GM15510 (cell line): ENCODE results near the gene MYO5B.

ENCODE experiments used
- POLR2A ChIP-seq: IDR thresholded peaks from 3 replicates; pipeline ENCODE4 v1.6.1; 2011; ENCODE audit warnings: borderline replicate concordance; ENCODE audit not compliant: insufficient read length; ENCODE audit errors: extremely low read depth

The MYO5B gene

DNA sequence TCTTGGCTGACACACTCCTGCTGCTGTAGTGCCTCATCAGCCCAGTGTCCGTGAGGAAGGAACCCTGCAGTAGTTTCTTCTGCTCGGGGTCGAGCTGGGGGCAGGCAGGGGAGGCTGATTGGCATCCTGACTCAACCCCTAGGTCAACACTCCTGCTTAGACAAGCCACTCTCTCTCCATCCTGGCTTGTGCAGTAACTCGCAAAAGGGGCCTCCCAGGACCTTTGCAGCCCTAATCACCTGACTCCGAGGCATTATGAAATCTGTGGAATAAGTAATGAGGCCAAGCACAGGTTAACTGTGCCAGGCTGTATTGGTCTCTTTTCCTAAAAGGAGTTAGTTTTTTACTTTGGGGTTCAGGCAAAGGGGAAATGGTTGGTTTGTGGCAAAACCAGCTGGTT is 289.2 kb downstream of the MYO5B start:
- TF ChIP-seq POLR2A, result no peak

DNA sequence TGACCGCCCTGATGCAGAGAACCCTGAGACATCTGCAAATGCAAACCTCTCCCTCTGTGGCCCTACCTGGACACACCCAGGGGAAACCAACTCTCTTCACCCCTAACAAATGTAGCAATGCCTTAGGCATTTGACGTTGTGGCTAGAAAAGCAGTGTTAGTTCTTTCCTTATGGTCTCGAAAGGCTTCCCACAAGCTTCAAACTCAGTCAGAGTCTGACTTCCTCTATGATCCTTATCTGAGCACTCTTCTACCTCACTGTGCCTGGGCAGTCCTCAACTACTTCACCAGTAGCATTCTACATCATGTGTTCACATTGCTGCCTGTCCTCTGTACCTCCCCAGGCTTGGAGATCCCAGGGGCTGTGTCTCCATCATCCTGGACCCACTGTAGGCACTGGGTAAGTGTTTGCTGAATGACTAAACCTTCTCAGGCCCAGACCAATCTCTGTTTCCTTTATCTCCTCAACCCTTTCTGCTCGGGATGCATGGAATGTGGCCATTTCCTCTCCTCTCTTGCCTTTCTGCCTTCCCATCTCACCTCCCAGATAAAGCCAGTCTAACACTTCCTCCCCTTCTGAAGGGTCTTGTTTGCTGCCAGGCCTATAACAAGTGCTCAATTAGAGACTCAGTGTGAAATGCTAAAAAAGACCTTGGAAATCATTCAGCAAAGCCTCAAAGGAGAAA is 289.9 kb downstream of the MYO5B start:
- TF ChIP-seq POLR2A, result no peak

DNA sequence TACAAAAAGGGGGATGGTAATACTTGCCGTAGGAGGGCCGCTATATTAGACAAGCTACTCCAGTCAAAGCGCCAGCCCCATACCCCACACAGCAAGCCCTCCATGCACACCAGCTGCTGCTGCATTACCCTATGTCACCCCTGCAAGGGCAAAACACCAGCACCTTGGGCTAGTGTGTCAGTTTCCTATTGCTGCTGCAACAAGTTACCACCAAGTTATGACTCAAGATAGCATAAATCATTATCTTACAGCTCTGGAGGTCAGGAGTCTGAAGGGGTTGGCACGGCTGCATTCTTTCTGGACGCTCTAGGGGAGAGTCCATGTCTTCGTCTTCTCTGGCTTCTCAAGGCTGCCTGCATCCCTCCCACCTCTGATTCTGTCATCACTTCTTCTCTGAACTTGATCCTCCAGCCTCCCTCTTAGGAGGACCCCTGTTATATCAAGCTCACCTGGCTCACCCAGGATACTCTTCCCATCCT is 293.0 kb downstream of the MYO5B start:
- no peak for TF ChIP-seq POLR2A

DNA sequence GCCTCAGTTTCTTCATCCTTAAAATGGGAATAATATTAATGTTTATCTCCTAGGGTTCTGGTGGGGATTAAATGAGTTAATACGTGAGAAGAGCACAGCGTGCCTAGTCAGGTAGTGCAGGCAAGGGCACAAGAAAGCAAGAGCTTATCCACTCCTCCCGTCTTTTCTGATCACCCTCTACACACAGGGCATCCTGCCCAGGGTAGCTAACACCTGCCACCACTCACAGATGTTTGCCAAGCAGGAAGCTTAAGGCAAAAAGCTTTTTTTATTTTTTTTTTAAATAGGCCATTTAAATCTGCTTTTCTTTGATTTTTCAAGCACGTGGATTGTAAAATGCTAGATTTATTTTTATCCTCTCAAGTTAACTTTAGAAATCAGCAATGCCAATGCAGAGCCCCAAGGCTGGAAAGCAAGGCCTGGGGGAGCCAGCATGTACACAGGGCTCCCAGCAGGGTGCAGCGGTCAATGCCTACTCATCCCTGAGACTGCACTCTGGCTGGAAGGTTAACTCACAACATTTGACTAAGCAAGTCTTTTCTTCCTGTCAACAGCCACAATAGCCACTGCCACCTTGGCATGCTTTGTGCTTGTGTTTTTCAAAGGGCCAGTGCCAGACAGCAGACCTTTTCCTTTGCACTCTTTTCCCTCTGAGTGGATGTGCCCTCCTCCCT is 295.2 kb downstream of the MYO5B start:
- no peak for TF ChIP-seq POLR2A

DNA sequence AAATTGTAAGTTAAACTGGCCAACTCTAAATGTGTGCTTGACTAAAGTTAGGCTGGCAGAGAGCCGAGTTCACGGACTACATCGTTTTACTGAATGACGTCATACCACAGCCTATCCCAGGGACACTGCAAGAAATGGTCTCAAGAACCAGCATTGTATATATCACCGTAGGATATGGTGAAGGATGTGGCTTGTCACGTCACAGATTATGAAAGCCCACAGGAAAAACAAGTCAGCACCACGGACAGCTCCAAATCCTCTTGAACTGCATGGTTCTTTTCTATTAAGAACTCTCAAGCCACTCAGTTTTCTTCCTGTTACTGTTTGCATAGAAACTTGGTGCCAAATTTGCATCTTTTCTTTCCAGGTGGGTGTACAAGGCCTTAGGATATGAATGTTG is 296.5 kb downstream of the MYO5B start:
- no peak for TF ChIP-seq POLR2A

DNA sequence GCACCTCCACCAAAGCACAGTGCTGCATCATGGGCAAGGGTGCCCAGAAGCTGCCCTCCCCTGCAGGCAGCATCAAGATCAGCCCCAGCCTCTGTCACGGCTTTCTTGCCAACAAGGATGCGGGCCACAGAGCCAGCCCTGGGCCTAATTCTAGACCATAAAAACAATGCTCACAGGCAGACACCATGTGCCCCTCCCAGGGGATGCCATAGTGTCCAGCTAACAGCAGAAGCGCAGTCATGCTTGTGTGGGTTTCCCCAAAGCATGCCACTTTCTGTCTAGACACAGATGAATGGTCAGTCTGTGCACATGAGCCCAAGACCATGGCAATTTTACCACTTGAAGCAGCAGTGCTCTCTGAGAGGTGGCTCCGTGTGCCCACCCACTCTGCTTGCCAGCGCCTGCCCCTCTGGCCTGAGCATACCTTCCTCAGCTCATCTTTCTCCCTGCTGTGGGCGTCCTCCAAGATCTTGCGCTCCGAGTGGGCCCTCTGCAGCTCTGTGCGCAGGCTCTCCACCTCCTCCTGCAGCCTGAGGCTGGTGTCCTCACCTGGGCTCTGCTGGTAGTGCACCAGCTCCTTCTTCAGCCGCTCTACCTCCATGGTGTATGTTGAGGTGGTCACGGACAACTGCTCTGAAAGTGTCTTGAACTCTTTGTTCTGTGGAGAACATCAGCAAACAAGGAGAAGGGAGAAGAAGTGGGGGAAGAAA is 300.3 kb downstream of the MYO5B start:
- TF ChIP-seq POLR2A, result no peak

DNA sequence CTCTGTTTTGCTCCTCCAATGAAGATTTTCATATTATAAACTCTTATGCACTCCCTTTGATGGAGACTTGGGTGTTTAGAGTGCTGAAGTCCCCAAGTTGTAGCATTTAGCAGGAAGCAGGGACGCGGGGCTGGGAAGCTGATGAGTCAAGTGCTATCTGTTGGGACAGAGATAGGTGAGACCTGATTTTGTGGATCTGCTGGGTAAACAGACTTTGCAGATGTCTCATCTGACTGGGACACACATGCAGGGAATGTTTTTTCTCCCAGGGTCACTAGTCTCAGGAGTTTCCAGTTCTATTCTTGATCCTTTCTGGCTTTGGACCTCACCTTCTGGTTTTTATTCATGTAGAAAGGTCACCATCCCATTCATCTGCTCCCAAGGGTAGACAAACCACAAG is 301.9 kb downstream of the MYO5B start:
- no peak for TF ChIP-seq POLR2A

DNA sequence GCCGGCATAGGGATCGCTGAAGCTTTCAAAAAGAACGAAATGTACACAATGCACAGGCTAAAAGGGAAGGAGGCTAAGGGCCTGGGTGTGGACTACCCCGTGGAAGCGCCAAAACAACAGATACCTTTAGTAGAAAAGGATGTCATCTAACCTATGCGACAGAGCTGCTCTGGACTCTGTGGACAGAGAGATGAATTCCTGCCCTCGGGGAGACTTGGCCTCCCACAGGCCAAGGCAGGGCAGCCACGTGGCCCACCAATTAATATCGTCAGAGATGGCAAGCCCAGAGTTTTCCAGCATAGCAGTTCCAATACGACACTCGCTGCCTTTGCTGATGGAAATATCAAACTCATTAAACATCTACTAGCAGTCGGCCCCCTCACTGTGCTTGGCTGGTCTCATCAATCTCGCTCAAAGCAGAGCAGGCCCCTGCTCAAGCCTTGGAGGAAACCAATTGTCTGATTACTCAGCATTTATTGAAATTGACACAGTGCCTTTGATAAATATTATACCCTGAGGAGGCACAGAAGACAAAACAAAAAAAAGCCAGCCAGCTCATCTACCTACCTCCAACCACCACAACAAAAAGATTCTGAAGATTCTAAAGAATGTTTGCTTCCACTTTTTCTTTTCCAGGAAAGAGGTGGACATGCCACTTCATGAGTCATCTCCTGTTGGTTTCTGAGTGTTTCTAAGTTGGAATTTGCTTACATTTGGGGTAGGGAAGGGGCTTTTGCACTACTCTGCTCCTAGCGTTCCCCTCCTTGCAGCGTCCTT is 302.6 kb downstream of the MYO5B start:
- no peak for TF ChIP-seq POLR2A

DNA sequence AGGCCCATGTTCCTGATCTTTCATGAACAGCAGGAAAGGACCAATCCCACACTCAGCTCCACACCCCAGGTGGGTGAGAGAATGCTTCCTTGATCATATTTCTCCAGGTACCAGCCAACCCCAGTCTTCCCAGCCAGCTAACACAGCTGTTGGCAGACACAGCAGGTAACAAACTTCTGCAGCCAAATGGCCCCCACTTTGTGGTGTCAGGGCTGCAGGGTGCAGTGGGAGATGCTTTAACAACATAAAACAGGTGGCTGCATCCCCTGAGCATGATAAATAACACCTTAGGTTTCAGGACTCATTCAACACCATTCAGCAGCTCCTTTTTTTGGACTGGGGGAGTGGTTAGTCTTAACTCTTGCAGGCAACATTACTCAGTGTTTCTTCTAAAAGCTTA is 304.9 kb downstream of the MYO5B start:
- no peak for TF ChIP-seq POLR2A

DNA sequence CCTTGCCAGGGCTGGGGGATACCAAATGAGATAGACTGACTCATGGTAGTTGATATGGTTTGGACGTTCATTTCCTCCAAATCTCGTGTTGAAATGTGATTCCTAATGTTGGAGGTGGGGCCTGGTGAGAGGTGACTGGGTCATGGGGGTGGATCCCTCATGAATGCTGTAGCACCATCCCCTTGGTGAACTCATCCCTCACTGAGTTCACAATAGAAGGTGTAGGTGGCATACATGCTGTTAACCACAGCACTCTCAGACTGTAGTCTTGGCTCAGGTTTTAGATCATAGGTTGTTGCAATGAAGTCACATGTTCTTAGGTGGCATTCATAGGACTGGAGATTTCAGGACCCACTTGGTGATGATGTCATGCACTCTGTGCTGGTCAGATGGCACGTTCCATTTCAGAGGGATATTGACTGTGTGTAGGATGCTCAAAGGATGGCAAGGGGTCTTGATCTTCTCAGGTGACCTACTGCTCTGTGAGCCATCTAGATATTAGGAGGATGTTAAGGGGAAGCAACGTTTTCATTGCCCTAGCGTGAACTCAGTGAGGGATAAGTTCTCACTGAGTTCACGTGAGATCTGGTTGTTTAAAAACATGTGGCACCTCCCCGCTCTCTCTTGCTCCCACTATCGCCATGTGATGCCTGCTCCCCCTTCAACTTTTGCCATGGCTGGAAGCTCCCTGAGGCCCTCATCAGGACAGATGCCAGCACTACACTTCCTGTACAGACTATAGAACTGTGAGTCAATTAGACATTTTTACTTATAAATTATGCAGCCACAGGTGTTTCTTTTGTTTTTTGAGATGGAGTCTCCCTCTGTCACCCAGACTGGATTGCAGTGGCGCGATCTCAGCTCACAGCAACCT is 307.8 kb downstream of the MYO5B start:
- TF ChIP-seq POLR2A, result no peak

DNA sequence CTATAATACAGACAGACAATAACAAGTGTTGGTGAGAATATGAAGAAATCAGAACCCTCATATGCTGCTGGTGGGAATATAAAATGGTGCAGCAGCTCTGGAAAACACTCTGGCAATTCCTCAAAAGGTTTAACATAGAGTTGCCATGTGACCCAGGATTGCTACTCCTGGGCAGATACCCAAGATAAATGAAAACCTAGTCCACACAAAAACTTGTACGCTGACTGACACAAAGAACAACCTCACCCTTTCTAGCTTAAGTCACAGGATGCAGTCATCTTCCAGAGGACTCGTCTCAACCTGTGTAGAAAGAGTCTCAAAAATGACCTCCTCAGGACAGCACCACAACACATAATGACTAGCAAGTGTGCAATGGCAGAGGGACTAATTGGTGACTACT is 310.0 kb downstream of the MYO5B start:
- TF ChIP-seq POLR2A, result no peak

DNA sequence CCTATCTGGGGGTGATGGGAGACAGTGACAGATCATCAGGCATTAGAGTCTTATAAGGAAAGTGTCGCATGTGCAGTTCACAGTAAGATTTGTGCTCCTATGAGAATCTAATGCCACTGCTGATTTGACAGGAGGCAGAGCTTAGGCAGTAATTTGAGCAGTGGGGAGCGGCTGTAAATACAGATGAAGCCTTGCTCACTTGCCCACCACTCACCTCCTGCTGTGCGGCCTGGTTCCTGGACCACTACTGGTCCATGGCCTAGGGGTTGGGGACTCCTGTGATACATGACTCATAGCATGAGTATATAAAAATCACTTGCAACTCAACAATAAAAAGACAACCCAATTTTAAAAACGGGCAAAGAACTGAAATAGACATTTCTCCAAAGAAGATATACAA is 310.5 kb downstream of the MYO5B start:
- no peak for TF ChIP-seq POLR2A

DNA sequence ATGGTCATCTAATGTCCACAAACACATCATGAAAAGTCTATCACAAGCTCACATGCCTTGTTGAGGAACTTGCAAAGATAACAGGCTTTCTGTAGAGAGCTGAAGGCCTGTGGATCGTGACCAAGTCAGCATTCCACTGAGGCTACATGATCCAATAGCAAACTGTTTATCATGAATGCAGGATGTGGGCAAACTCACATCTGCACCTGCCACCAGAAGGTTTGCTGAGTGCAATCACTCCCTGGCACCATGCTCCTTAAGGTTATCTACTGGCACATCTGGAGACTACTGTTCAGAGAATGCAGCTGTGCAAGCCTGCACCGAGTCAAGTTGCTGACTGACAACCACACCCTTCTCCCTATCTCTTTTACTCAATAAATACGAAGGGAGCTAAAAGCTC is 314.3 kb downstream of the MYO5B start:
- TF ChIP-seq POLR2A, result no peak

DNA sequence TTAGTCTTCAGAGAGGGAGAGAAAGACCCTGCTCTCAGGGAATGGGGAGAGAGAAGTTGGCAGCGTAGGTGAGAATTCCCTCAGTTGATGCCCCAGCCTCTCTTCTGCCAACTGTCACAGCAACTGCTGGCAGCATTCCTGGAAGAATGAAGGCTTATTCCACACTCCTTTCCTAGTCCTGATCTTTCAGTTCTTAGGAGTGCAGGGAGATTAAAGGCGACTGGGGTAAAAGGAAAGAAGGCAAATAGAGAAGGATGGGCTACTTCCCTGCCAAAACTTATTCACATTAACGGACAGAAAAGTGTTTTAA is 315.7 kb downstream of the MYO5B start:
- TF ChIP-seq POLR2A, result no peak
